ENCODE results near the gene MCAT. TPM values are rescaled to one million over a fixed set of nuclear protein-coding genes. Genes with fewer than 3 reads are reported as not detected.
"Not testable (repeated sequence)": the region's sequence is repeated elsewhere in the genome, so short reads cannot be mapped to it uniquely, and the experiment has no call there.

The MCAT gene
- total RNA-seq, 1 experiment from 2014 or later: 67.9 TPM

GRCh38 chr22:43158778-43159483, 15.7 kb upstream of the MCAT start:
- DNase-seq (ENCODE audit: low read depth): no peak
- in situ Hi-C loops (cut with HindIII; ENCODE audit: low pct_unique_long_range_greater_than_20kb, low sequenced_read_pairs): no loop called here

- DNase-seq (ENCODE audit: low read depth): no peak
- in situ Hi-C loops (cut with HindIII; ENCODE audit: low pct_unique_long_range_greater_than_20kb, low sequenced_read_pairs): no loop called here
These were observed 14.8 kb upstream of the MCAT start for GRCh38 chr22:43157874-43158546.

GRCh38 chr22:43156413-43156812, 13.2 kb upstream of the MCAT start:
- in situ Hi-C loops (cut with HindIII; ENCODE audit: low pct_unique_long_range_greater_than_20kb, low sequenced_read_pairs): no loop called here
- no peak for DNase-seq (ENCODE audit: low read depth)

GRCh38 chr22:43155789-43156188, 12.6 kb upstream of the MCAT start:
- in situ Hi-C loops (cut with HindIII; ENCODE audit: low pct_unique_long_range_greater_than_20kb, low sequenced_read_pairs): no loop called here
- no peak for DNase-seq (ENCODE audit: low read depth)

GRCh38 chr22:43154887-43155536, 11.8 kb upstream of the MCAT start:
- in situ Hi-C loops (cut with HindIII; ENCODE audit: low pct_unique_long_range_greater_than_20kb, low sequenced_read_pairs): no loop called here
- DNase-seq (ENCODE audit: low read depth): no peak

GRCh38 chr22:43153899-43154298, 10.7 kb upstream of the MCAT start:
- DNase-seq (ENCODE audit: low read depth): no peak
- in situ Hi-C loops (cut with HindIII; ENCODE audit: low pct_unique_long_range_greater_than_20kb, low sequenced_read_pairs): no loop called here

- DNase-seq (ENCODE audit: low read depth): peak; percentile 66
- in situ Hi-C loops (cut with HindIII; ENCODE audit: low pct_unique_long_range_greater_than_20kb, low sequenced_read_pairs): no loop called here
These were observed 9.3 kb upstream of the MCAT start for GRCh38 chr22:43152357-43153071.

GRCh38 chr22:43152003-43152356, 8.8 kb upstream of the MCAT start:
- DNase-seq (ENCODE audit: low read depth): peak; percentile 53
- in situ Hi-C loops (cut with HindIII; ENCODE audit: low pct_unique_long_range_greater_than_20kb, low sequenced_read_pairs): no loop called here

GRCh38 chr22:43151251-43152002, 8.2 kb upstream of the MCAT start, which contains the start of gene TSPO:
Gene TSPO, plus strand, starts transcription at chr22:43151559. Its CDS starts 7,680 bp downstream, at chr22:43159239.
- DNase-seq (ENCODE audit: low read depth): peak; percentile 52
- in situ Hi-C loops (cut with HindIII; ENCODE audit: low pct_unique_long_range_greater_than_20kb, low sequenced_read_pairs): no loop called here

GRCh38 chr22:43150731-43151206, 7.6 kb upstream of the MCAT start:
- in situ Hi-C loops (cut with HindIII; ENCODE audit: low pct_unique_long_range_greater_than_20kb, low sequenced_read_pairs): no loop called here
- DNase-seq (ENCODE audit: low read depth): no peak

GRCh38 chr22:43148581-43148980, 5.4 kb upstream of the MCAT start:
- in situ Hi-C loops (cut with HindIII; ENCODE audit: low pct_unique_long_range_greater_than_20kb, low sequenced_read_pairs): no loop called here

GRCh38 chr22:43147821-43148220, 4.6 kb upstream of the MCAT start:
- DNase-seq (ENCODE audit: low read depth): no peak
- in situ Hi-C loops (cut with HindIII; ENCODE audit: low pct_unique_long_range_greater_than_20kb, low sequenced_read_pairs): no loop called here

More at GRCh38 chr22:43148581-43148980, 5.4 kb upstream of the MCAT start:
- no peak for DNase-seq (ENCODE audit: low read depth)

GRCh38 chr22:43146332-43146731, 3.1 kb upstream of the MCAT start:
- DNase-seq (ENCODE audit: low read depth); in situ Hi-C loops (cut with HindIII; ENCODE audit: low pct_unique_long_range_greater_than_20kb, low sequenced_read_pairs): not testable (repeated sequence)

- in situ Hi-C loops (cut with HindIII; ENCODE audit: low pct_unique_long_range_greater_than_20kb, low sequenced_read_pairs); DNase-seq (ENCODE audit: low read depth): not testable (repeated sequence)
These were observed 2.2 kb upstream of the MCAT start for GRCh38 chr22:43145371-43145770.

GRCh38 chr22:43144949-43145348, 1.8 kb upstream of the MCAT start:
- in situ Hi-C loops (cut with HindIII; ENCODE audit: low pct_unique_long_range_greater_than_20kb, low sequenced_read_pairs): no loop called here
- no peak for DNase-seq (ENCODE audit: low read depth)

GRCh38 chr22:43136801-43137200, 6.4 kb downstream of the MCAT start:
- in situ Hi-C loops (cut with HindIII; ENCODE audit: low pct_unique_long_range_greater_than_20kb, low sequenced_read_pairs): no loop called here

GRCh38 chr22:43136255-43136654, 6.9 kb downstream of the MCAT start:
- in situ Hi-C loops (cut with HindIII; ENCODE audit: low pct_unique_long_range_greater_than_20kb, low sequenced_read_pairs): no loop called here
- no peak for DNase-seq (ENCODE audit: low read depth)

More at GRCh38 chr22:43136801-43137200, 6.4 kb downstream of the MCAT start:
- DNase-seq (ENCODE audit: low read depth): no peak

- in situ Hi-C loops (cut with HindIII; ENCODE audit: low pct_unique_long_range_greater_than_20kb, low sequenced_read_pairs): no loop called here
These were observed 7.6 kb downstream of the MCAT start for GRCh38 chr22:43135565-43135964.

More at GRCh38 chr22:43135565-43135964, 7.6 kb downstream of the MCAT start:
- no peak for DNase-seq (ENCODE audit: low read depth)

Measured in Caki2 (cell line).